NCI-H1105 treated with DMSO at 0.1 percent for 48 hours (cell line): ENCODE measurements around the gene SCG5.
"Not testable (repeated sequence)": the region's sequence is repeated elsewhere in the genome, so short reads cannot be mapped to it uniquely, and the experiment has no call there.

Source experiments
- DNase-seq: peaks from one replicate; lab custom pipeline; 2025; lab: John Stamatoyannopoulos, UW

The SCG5 gene

GRCh38 chr15:32641517-32642059, at the start of gene SCG5:
Gene SCG5 (plus strand): TSS chr15:32641710. CDS start chr15:32643593, 1,883 bp downstream.
- peak; percentile 83 for DNase-seq

GRCh38 chr15:32593151-32593550, 48.4 kb upstream of the SCG5 start, which contains the start of gene GOLGA8N:
Gene GOLGA8N (plus strand): TSS chr15:32593456.
- DNase-seq = not testable (repeated sequence)

GRCh38 chr15:32609518-32609917, 32.0 kb upstream of the SCG5 start:
- DNase-seq = not testable (repeated sequence)

GRCh38 chr15:32610719-32611118, 30.8 kb upstream of the SCG5 start:
- not testable (repeated sequence) for DNase-seq

- not testable (repeated sequence) for DNase-seq
Observed at GRCh38 chr15:32614712-32615050, 26.8 kb upstream of the SCG5 start.

- DNase-seq = not testable (repeated sequence)
Observed at GRCh38 chr15:32615051-32615870, 26.2 kb upstream of the SCG5 start, which contains the start of gene ARHGAP11A. Gene ARHGAP11A (plus strand): TSS chr15:32615504. CDS start chr15:32616212, 708 bp downstream.

- not testable (repeated sequence) for DNase-seq
Observed at GRCh38 chr15:32615871-32616426, 25.6 kb upstream of the SCG5 start.

GRCh38 chr15:32636410-32636809, 5.1 kb upstream of the SCG5 start:
- no peak for DNase-seq

GRCh38 chr15:32636908-32637567, 4.5 kb upstream of the SCG5 start:
- DNase-seq = no peak

- no peak for DNase-seq
Observed at GRCh38 chr15:32637704-32638103, 3.8 kb upstream of the SCG5 start.

- DNase-seq = no peak
Observed at GRCh38 chr15:32642667-32643435, 1.3 kb downstream of the SCG5 start.

- no peak for DNase-seq
Observed at GRCh38 chr15:32643907-32644445, 2.5 kb downstream of the SCG5 start.

GRCh38 chr15:32646291-32646690, 4.8 kb downstream of the SCG5 start:
- DNase-seq = peak; percentile 90

- no peak for DNase-seq
Observed at GRCh38 chr15:32649342-32649741, 7.8 kb downstream of the SCG5 start.

GRCh38 chr15:32651229-32651837, 9.8 kb downstream of the SCG5 start:
- DNase-seq = peak; percentile 31

GRCh38 chr15:32652178-32652577, 10.7 kb downstream of the SCG5 start:
- DNase-seq = no peak

GRCh38 chr15:32656091-32656490, 14.6 kb downstream of the SCG5 start:
- DNase-seq = no peak

GRCh38 chr15:32656496-32656895, 15.0 kb downstream of the SCG5 start:
- no peak for DNase-seq

GRCh38 chr15:32657198-32657883, 15.8 kb downstream of the SCG5 start:
- no peak for DNase-seq

- DNase-seq = no peak
Observed at GRCh38 chr15:32657941-32658340, 16.4 kb downstream of the SCG5 start.
